H1 (cell line): ENCODE data around the gene ACVRL1. TPM values are rescaled to one million over a fixed set of nuclear protein-coding genes. Genes with fewer than 3 reads are reported as not detected.

Experiments used
- CTCF ChIA-PET: fragments of 300-600 bp; sonication (Branson Sonifier 250); formaldehyde crosslinking; loops from one replicate; lab custom pipeline; 2021; ENCODE audit not compliant: partially characterized antibody; lab: Charles Lee
- POLR2A ChIA-PET: fragments of 300-600 bp; sonication (Branson Sonifier 250); formaldehyde crosslinking; loops from one replicate; lab custom pipeline; 2021; ENCODE audit warnings: inconsistent platforms; ENCODE audit not compliant: partially characterized antibody; lab: Charles Lee
- DNase-seq, 2 experiments: peaks; one replicate each; pipeline versions ENCODE4 v3.0.0 to v3.0.0-alpha.2; 2010 to 2022; ENCODE audit warnings: low spot score in 2 of 2, low read depth in 1 of 2, mixed read lengths in 1 of 2
- FAIRE-seq: peaks from 2 replicates; lab custom pipeline; 2011; peaks lifted over from hg19 to GRCh38; lab: Jason Lieb, UNC
- H2AFZ ChIP-seq: 2 replicates; pipeline ENCODE4 v1.8.1; 2012; ENCODE audit warnings: low read length, inconsistent platforms
- H2AK5ac ChIP-seq: 2 replicates; pipeline ENCODE4 v1.6.1; 2013; ENCODE audit warnings: low read depth, low read length
- H2BK120ac ChIP-seq: replicated peaks from 2 replicates; pipeline ENCODE3; 2013; ENCODE audit warnings: low read depth, low read length, inconsistent platforms
- H2BK12ac ChIP-seq: 2 replicates; pipeline ENCODE4 v1.6.1; 2013; ENCODE audit warnings: low read depth, low read length
- H2BK15ac ChIP-seq: 2 replicates; pipeline ENCODE4 v1.6.1; 2013; ENCODE audit warnings: low read length
- H2BK20ac ChIP-seq: 2 replicates; pipeline ENCODE4 v1.6.1; 2013; ENCODE audit warnings: low read length
- H2BK5ac ChIP-seq: 2 replicates; pipeline ENCODE4 v1.6.1; 2013; ENCODE audit warnings: low read depth, low read length
- H3K14ac ChIP-seq: 2 replicates; pipeline ENCODE4 v1.6.1; 2013; ENCODE audit warnings: inconsistent platforms; ENCODE audit not compliant: insufficient read length
- H3K18ac ChIP-seq: 2 replicates; pipeline ENCODE4 v1.6.1; 2013; ENCODE audit warnings: low read length; ENCODE audit errors: extremely low read depth
- H3K23ac ChIP-seq: 2 replicates; pipeline ENCODE4 v1.6.1; 2013; ENCODE audit warnings: inconsistent platforms; ENCODE audit not compliant: insufficient read length
- H3K23me2 ChIP-seq: 2 replicates; pipeline ENCODE4 v1.6.1; 2013; ENCODE audit warnings: low read depth, low read length
- H3K27ac ChIP-seq: 2 replicates; pipeline ENCODE4 v1.6.1; 2011; ENCODE audit warnings: low read depth, low read length, inconsistent platforms
- H3K27me3 ChIP-seq, 4 experiments: replicated peaks in 1 of 4; 1 replicate in 1 of 4; 2 replicates in 3 of 4; pipeline versions ENCODE4 v1.6.1 to v1.8.1; 2011 to 2013; ENCODE audit warnings: low read length in 3 of 4, mild to moderate bottlenecking in 3 of 4, inconsistent platforms in 2 of 4, mixed read lengths in 2 of 4, moderate library complexity in 1 of 4; ENCODE audit not compliant: control insufficient read depth in 3 of 4, insufficient read depth in 3 of 4; ENCODE audit errors: extremely low read depth in 1 of 4
- H3K36me3 ChIP-seq, 4 experiments: 2 replicates each; pipeline versions ENCODE4 v1.6.1 to v1.8.1; 2011 to 2013; ENCODE audit warnings: mild to moderate bottlenecking in 4 of 4, low read length in 3 of 4, moderate library complexity in 2 of 4, control low read depth in 1 of 4, inconsistent platforms in 1 of 4; ENCODE audit not compliant: insufficient read depth in 4 of 4, control insufficient read depth in 2 of 4
- H3K4ac ChIP-seq: replicated peaks from 2 replicates; pipeline ENCODE3; 2013; ENCODE audit warnings: low read length, low read depth, mixed read lengths, inconsistent platforms; ENCODE audit not compliant: insufficient read length
- H3K4me1 ChIP-seq, 4 experiments: replicated peaks in 1 of 4; 1 replicate in 1 of 4; 2 replicates in 3 of 4; pipeline versions ENCODE4 v1.6.1 to v1.8.1; 2011 to 2013; ENCODE audit warnings: low read length in 3 of 4, inconsistent platforms in 2 of 4, mixed read lengths in 1 of 4; ENCODE audit not compliant: insufficient read depth in 4 of 4, control insufficient read depth in 3 of 4
- H3K4me2 ChIP-seq, 2 experiments: 2 replicates each; pipeline versions ENCODE4 v1.6.1 to v1.8.1; 2011 to 2013; ENCODE audit warnings: low read depth in 2 of 2, low read length in 2 of 2, control low read depth in 1 of 2, inconsistent platforms in 1 of 2, mild to moderate bottlenecking in 1 of 2; ENCODE audit not compliant: insufficient read depth in 1 of 2
- H3K4me3 ChIP-seq, 4 experiments: fragments of 200-600, 300-600 bp in 1 of 4; sonication (generic), shearing (Covaris generic), sonication (Bioruptor Twin) in 1 of 4; 2 replicates each; pipeline versions ENCODE4 v1.5.1 to v1.8.1; 2011 to 2016; ENCODE audit warnings: low read length in 4 of 4, low read depth in 3 of 4, control low read depth in 2 of 4, inconsistent platforms in 2 of 4, mild to moderate bottlenecking in 2 of 4, mixed read lengths in 1 of 4, moderate library complexity in 1 of 4; ENCODE audit not compliant: insufficient read depth in 2 of 4; ENCODE audit errors: extremely low read depth in 1 of 4
- H3K56ac ChIP-seq: replicated peaks from 2 replicates; pipeline ENCODE3; 2013; ENCODE audit warnings: low read depth, mild to moderate bottlenecking, mixed read lengths, low read length, inconsistent platforms; ENCODE audit not compliant: insufficient read length
- H3K79me1 ChIP-seq: 2 replicates; pipeline ENCODE4 v1.6.1; 2013; ENCODE audit warnings: low read depth, low read length, control low read depth
- H3K79me2 ChIP-seq, 2 experiments: 2 replicates each; pipeline versions ENCODE4 v1.6.1 to v1.8.1; 2012 to 2013; ENCODE audit warnings: low read length in 2 of 2, mild to moderate bottlenecking in 2 of 2, inconsistent platforms in 1 of 2; ENCODE audit not compliant: insufficient read depth in 2 of 2, control insufficient read depth in 1 of 2
- H3K9ac ChIP-seq, 4 experiments: replicated peaks in 1 of 4; 1 replicate in 1 of 4; 2 replicates in 3 of 4; pipeline versions ENCODE4 v1.6.1 to v1.8.1; 2011 to 2013; ENCODE audit warnings: low read depth in 3 of 4, low read length in 3 of 4, control low read depth in 2 of 4, mild to moderate bottlenecking in 2 of 4, moderate library complexity in 2 of 4, inconsistent platforms in 1 of 4; ENCODE audit errors: extremely low read depth in 1 of 4
- H3K9me3 ChIP-seq, 2 experiments: 2 replicates each; pipeline versions ENCODE4 v1.6.1 to v1.8.1; 2012 to 2013; ENCODE audit warnings: mild to moderate bottlenecking in 2 of 2, moderate library complexity in 2 of 2, control low read depth in 1 of 2, inconsistent platforms in 1 of 2, low read depth in 1 of 2, low read length in 1 of 2, mixed read lengths in 1 of 2; ENCODE audit not compliant: insufficient read depth in 2 of 2
- H4K20me1 ChIP-seq, 2 experiments: replicated peaks in 1 of 2; 2 replicates each; pipeline versions ENCODE3 to v1.8.1; 2011 to 2013; ENCODE audit warnings: inconsistent platforms in 2 of 2, low read length in 2 of 2, mild to moderate bottlenecking in 1 of 2; ENCODE audit not compliant: insufficient read depth in 2 of 2, control insufficient read depth in 1 of 2
- H4K5ac ChIP-seq: 2 replicates; pipeline ENCODE4 v1.6.1; 2013; ENCODE audit warnings: low read length, low read depth, mixed read lengths, inconsistent platforms; ENCODE audit not compliant: insufficient read length
- H4K8ac ChIP-seq: 2 replicates; pipeline ENCODE4 v1.8.0; 2013; ENCODE audit warnings: mild to moderate bottlenecking, moderate library complexity, low read length, inconsistent platforms; ENCODE audit not compliant: insufficient read depth; ENCODE audit errors: extremely low read depth
- H4K91ac ChIP-seq: replicated peaks from 2 replicates; pipeline ENCODE3; 2013; ENCODE audit warnings: low read length, mixed read lengths, inconsistent platforms; ENCODE audit not compliant: insufficient read length
- BACH1 ChIP-seq: IDR thresholded peaks from 2 replicates; pipeline ENCODE4 v1.6.1; 2012; ENCODE audit warnings: low read length, improper control_type of control experiment
- CEBPB ChIP-seq: IDR thresholded peaks from 2 replicates; pipeline ENCODE4 v1.6.1; 2012; ENCODE audit warnings: low read depth, low read length
- CHD1 ChIP-seq: IDR thresholded peaks from 2 replicates; pipeline ENCODE4 v1.6.1; 2012; ENCODE audit warnings: low read depth, low read length, improper control_type of control experiment
- CTBP2 ChIP-seq: IDR thresholded peaks from 2 replicates; pipeline ENCODE4 v1.7.0; 2011; ENCODE audit warnings: borderline replicate concordance, mild to moderate bottlenecking, moderate library complexity, mixed read lengths, low read length; ENCODE audit not compliant: insufficient read depth, insufficient read length
- EGR1 ChIP-seq: IDR thresholded peaks from 2 replicates; pipeline ENCODE4 v1.6.1; 2011; ENCODE audit warnings: low read depth, low read length, borderline replicate concordance
- EZH2 ChIP-seq: fragments of 200-600 bp; sonication (generic); IDR thresholded peaks from 2 replicates; pipeline ENCODE4 v1.7.1; 2012; ENCODE audit warnings: low read depth, mild to moderate bottlenecking, moderate library complexity, low read length, inconsistent platforms; ENCODE audit not compliant: severe bottlenecking
- HDAC6 ChIP-seq: IDR thresholded peaks from one replicate; pipeline ENCODE4 v1.7.1; 2012; ENCODE audit warnings: low read depth, mild to moderate bottlenecking, inconsistent platforms, low read length, moderate library complexity
- POLR2AphosphoS5 ChIP-seq: IDR thresholded peaks from 2 replicates; pipeline ENCODE4 v1.6.1; 2011; ENCODE audit warnings: low read depth, low read length
- SIN3A ChIP-seq, 2 experiments: IDR thresholded peaks in 1 of 2; conservative IDR thresholded peaks in 1 of 2; 2 replicates each; pipeline ENCODE4 v1.6.1; 2011 to 2012; ENCODE audit warnings: low read length in 2 of 2, improper control_type of control experiment in 1 of 2, low read depth in 1 of 2, mild to moderate bottlenecking in 1 of 2
- TBP ChIP-seq: IDR thresholded peaks from 2 replicates; pipeline ENCODE4 v1.6.1; 2011; ENCODE audit warnings: low read depth, low read length, improper control_type of control experiment
- USF2 ChIP-seq: IDR thresholded peaks from 2 replicates; pipeline ENCODE4 v1.6.1; 2011; ENCODE audit warnings: low read length, improper control_type of control experiment
- WGBS, 2 experiments: shearing (Covaris generic) in 1 of 2; methylation state at CpG; one replicate each; pipeline versions ENCODE4 v1.1.6 to v1.1.7; 2013 to 2015; ENCODE audit warnings: low lambda C conversion rate in 2 of 2, mixed read lengths in 2 of 2, inconsistent platforms in 1 of 2, low coverage in 1 of 2, missing lambda C conversion rate in 1 of 2; ENCODE audit not compliant: insufficient replicate concordance in 2 of 2, insufficient coverage in 1 of 2, insufficient read length in 1 of 2; ENCODE audit errors: extremely low coverage in 1 of 2, missing lambda C conversion rate in 1 of 2; 5-methylcytosine and 5-hydroxymethylcytosine counted together
- polyA plus RNA-seq, 7 experiments: library from polyadenylated mRNA; depleted of rRNA in 3 of 7; stranded (reverse) in 5 of 7; unstranded in 2 of 7; fragments of >200 nt in 5 of 7; fragments of 200-250 nt in 2 of 7; gene quantifications; 1 replicate in 5 of 7; 2 replicates in 1 of 7; 4 replicates in 1 of 7; pipeline versions ENCODE4 v1.2.1 to v1.2.3, GENCODE V29; 2011 to 2013; ENCODE audit warnings: missing spikeins in 2 of 7, mixed read lengths in 2 of 7
- total RNA-seq: library from RNA; stranded (reverse); fragmentation: NEBNext Ultra II Directional; extraction: Animal tissue kit (Norgen Biotek cat#: 25700); gene quantifications from 2 replicates; pipeline ENCODE4 v1.2.1, GENCODE V29; 2021

Gene ACVRL1
- total and polyA plus RNA-seq, 2 of the 8 experiments (the other 6 are each of a cell fraction or from before 2014, with no cell fraction given) = 0.09 to 0.35 TPM

DNA sequence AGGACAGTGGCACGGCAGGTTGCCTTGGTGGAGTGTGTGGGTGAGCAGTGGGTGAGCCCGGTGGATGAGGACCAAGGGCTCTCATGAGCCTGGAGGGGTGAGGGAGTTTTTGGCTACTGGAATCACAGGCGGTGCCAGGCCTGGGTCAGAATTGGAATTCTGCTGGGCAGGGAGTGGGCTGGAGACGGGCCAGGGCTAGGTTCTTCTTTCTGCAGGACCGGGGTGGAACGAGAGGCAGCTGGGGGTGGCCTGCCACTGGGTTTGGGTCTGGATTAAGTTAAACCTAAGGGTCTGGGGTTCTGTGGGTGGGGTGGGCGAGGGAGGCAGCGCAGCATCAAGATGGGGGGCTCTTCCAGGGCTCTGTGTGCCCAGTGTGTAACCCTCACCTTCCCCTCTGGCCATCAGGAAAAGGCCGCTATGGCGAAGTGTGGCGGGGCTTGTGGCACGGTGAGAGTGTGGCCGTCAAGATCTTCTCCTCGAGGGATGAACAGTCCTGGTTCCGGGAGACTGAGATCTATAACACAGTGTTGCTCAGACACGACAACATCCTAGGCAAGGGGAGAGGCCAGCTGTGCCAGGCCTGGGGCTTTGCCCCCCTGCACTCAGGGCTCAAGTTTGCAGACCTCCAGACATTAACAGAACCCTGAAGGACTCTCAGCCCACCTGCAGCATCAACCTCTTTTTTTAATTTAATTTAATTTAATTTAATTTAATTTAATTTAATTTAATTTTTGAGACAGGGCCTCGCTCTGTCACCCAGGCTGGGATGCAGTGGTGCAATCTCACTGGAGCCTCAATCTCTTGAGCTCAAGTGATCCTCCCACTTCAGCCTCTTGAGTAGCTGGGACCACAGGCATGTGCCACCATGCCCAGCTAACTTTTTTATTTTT, 7.0 kb downstream of the ACVRL1 start:
- ChIA-PET CTCF (interaction anchor here (0.6 to 12.7 kb wide), 19 partner anchors 13 to 387 kb away, joined by 3 to 234 read pairs (median 5); partner anchors contain the start of gene ANKRD33), POLR2A (interaction anchor here (1.5 kb wide), 1 partner anchor 26 kb away, joined by 3 read pairs; the partner anchor contains the start of gene ANKRD33)
- Histone ChIP-seq H4K20me1 (no peaks in the 10 kb centered on the region), H3K23me2 (no peaks in the 10 kb centered on the region), H2BK20ac (no peak overlapping the region), H3K56ac (no peak overlapping the region), H3K23ac (no peak overlapping the region), H4K5ac (no peak overlapping the region), H3K14ac (no peak overlapping the region), H3K79me2 (no peaks in the 10 kb centered on the region), H2BK12ac (no peak overlapping the region), H2BK15ac (no peak overlapping the region), H3K9me3 (no peaks in the 10 kb centered on the region), H2BK5ac (no peak overlapping the region), H3K4me3 (no peak overlapping the region), H4K8ac (no peak overlapping the region), H3K9ac (no peak overlapping the region), H3K27ac (no peak overlapping the region), H3K4me1 (peaks cover 0 to 8% (median 1%) of the 10 kb centered on the region in 4 experiments; a peak in 4 of 7 replicates), H4K91ac (no peak overlapping the region), H3K4me2 (no peak overlapping the region), H3K27me3 (peaks cover 0 to 3% (median 0%) of the 10 kb centered on the region in 4 experiments; a peak in 1 of 7 replicates), H2AFZ (no peak overlapping the region), H3K18ac (no peak overlapping the region), H2BK120ac (no peak overlapping the region), H3K36me3 (no peaks in the 10 kb centered on the region), H3K4ac (no peak overlapping the region), H3K79me1 (no peaks in the 10 kb centered on the region), H2AK5ac (0 out of 2 replicates have a peak overlapping the region, but pooled peaks have one; percentile 53)
- DNase-seq (no peak), FAIRE-seq (no peak)
- WGBS, 2 experiments = 88% methylated on average over 14 of the region's 17 CpGs; no CpG with 5 or more reads in 1 of the 2 experiments
- no peak for TF ChIP-seq EZH2
- TF ChIP-seq CTBP2 = no peak
- TF ChIP-seq POLR2AphosphoS5 = no peak
- TF ChIP-seq CEBPB = no peak
- no peak for TF ChIP-seq USF2
- TF ChIP-seq EGR1 = no peak
- TF ChIP-seq BACH1 = no peak
- TF ChIP-seq CHD1 = no peak
- TF ChIP-seq SIN3A (conservative IDR thresholded peaks at IDR 0.05 in 1 of 2, IDR thresholded peaks at IDR 0.05 in 1 of 2; ENCODE audit: low read depth in 1 of 2, low read length in 2 of 2) = no peak
- TF ChIP-seq HDAC6 = no peak
- no peak for TF ChIP-seq TBP
